KMS-11 (cell line): Measurements from ENCODE around the gene HIPK1.

Source experiments
- H2AFZ ChIP-seq: fragments of 200-600 bp; sonication (generic); 2 replicates; pipeline ENCODE4 v1.6.1; 2016; ENCODE audit warnings: antibody characterized with exemption, mixed run types, low read depth
- H3K27ac ChIP-seq: fragments of 200-600 bp; sonication (generic); 2 replicates; pipeline ENCODE4 v1.6.1; 2016; ENCODE audit warnings: mild to moderate bottlenecking, mixed run types
- H3K27me3 ChIP-seq: fragments of 200-600 bp; sonication (generic); 2 replicates; pipeline ENCODE4 v1.6.1; 2017; ENCODE audit warnings: mild to moderate bottlenecking, low read depth, mixed run types, moderate library complexity; ENCODE audit not compliant: insufficient read depth
- H3K36me3 ChIP-seq: fragments of 200-600 bp; sonication (generic); 2 replicates; pipeline ENCODE4 v1.6.1; 2017; ENCODE audit warnings: mild to moderate bottlenecking, mixed run types; ENCODE audit not compliant: insufficient read depth
- H3K4me1 ChIP-seq: fragments of 200-600 bp; sonication (generic); 2 replicates; pipeline ENCODE4 v1.6.1; 2016; ENCODE audit warnings: mild to moderate bottlenecking, low read depth, mixed run types; ENCODE audit not compliant: poor library complexity, severe bottlenecking
- H3K4me2 ChIP-seq: fragments of 200-600 bp; sonication (generic); 2 replicates; pipeline ENCODE4 v1.7.0; 2016; ENCODE audit warnings: mild to moderate bottlenecking, mixed run types
- H3K4me3 ChIP-seq: fragments of 200-600 bp; sonication (generic); IDR thresholded peaks from 2 replicates; pipeline ENCODE4 v1.6.1; 2017; ENCODE audit warnings: low read depth, low read length, mixed read lengths; ENCODE audit not compliant: insufficient read depth
- H3K79me2 ChIP-seq: fragments of 200-600 bp; sonication (generic); 2 replicates; pipeline ENCODE4 v1.6.1; 2016; ENCODE audit warnings: low read depth, mixed run types; ENCODE audit not compliant: insufficient read depth
- H3K9ac ChIP-seq: fragments of 200-600 bp; sonication (generic); 2 replicates; pipeline ENCODE4 v1.6.1; 2016; ENCODE audit warnings: mild to moderate bottlenecking, mixed run types
- H4K20me1 ChIP-seq: fragments of 200-600 bp; sonication (generic); 2 replicates; pipeline ENCODE4 v1.6.1; 2016; ENCODE audit warnings: mild to moderate bottlenecking, mixed run types; ENCODE audit not compliant: insufficient read depth
- TF ChIP-seq, protein P1 (sequence below): fragments of 200-600 bp; sonication (generic); conservative IDR thresholded peaks from 2 replicates; pipeline ENCODE4 v1.6.1; 2017; ENCODE audit warnings: low read depth, mild to moderate bottlenecking, antibody characterized with exemption, low read length, moderate library complexity, mixed read lengths

HIPK1 gene

DNA sequence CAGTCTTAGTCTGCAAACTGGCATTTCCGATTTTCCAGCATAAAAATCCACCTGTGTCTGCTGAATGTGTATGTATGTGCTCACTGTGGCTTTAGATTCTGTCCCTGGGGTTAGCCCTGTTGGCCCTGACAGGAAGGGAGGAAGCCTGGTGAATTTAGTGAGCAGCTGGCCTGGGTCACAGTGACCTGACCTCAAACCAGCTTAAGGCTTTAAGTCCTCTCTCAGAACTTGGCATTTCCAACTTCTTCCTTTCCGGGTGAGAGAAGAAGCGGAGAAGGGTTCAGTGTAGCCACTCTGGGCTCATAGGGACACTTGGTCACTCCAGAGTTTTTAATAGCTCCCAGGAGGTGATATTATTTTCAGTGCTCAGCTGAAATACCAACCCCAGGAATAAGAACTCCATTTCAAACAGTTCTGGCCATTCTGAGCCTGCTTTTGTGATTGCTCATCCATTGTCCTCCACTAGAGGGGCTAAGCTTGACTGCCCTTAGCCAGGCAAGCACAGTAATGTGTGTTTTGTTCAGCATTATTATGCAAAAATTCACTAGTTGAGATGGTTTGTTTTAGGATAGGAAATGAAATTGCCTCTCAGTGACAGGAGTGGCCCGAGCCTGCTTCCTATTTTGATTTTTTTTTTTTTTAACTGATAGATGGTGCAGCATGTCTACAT, 47.6 kb downstream of the HIPK1 start:
- H3K36me3 ChIP-seq = no peaks in the 10 kb centered on the region
- peaks cover 44% of the 10 kb centered on the region for H3K4me1 ChIP-seq
- peak overlapping the region; percentile 44; the same call in 1 of the 2 replicates for H3K27ac ChIP-seq
- no peaks in the 10 kb centered on the region for H3K27me3 ChIP-seq
- H3K79me2 ChIP-seq = no peaks in the 10 kb centered on the region
- no peaks in the 10 kb centered on the region for H4K20me1 ChIP-seq
- H2AFZ ChIP-seq = no peak overlapping the region
- peak overlapping the region; percentile 22; the same call in 1 of the 2 replicates for H3K4me2 ChIP-seq
- no peak overlapping the region for H3K9ac ChIP-seq
- H3K4me3 ChIP-seq = no peak overlapping the region
- TF ChIP-seq, protein P1, sequence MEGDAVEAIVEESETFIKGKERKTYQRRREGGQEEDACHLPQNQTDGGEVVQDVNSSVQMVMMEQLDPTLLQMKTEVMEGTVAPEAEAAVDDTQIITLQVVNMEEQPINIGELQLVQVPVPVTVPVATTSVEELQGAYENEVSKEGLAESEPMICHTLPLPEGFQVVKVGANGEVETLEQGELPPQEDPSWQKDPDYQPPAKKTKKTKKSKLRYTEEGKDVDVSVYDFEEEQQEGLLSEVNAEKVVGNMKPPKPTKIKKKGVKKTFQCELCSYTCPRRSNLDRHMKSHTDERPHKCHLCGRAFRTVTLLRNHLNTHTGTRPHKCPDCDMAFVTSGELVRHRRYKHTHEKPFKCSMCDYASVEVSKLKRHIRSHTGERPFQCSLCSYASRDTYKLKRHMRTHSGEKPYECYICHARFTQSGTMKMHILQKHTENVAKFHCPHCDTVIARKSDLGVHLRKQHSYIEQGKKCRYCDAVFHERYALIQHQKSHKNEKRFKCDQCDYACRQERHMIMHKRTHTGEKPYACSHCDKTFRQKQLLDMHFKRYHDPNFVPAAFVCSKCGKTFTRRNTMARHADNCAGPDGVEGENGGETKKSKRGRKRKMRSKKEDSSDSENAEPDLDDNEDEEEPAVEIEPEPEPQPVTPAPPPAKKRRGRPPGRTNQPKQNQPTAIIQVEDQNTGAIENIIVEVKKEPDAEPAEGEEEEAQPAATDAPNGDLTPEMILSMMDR = peak; percentile 54

DNA sequence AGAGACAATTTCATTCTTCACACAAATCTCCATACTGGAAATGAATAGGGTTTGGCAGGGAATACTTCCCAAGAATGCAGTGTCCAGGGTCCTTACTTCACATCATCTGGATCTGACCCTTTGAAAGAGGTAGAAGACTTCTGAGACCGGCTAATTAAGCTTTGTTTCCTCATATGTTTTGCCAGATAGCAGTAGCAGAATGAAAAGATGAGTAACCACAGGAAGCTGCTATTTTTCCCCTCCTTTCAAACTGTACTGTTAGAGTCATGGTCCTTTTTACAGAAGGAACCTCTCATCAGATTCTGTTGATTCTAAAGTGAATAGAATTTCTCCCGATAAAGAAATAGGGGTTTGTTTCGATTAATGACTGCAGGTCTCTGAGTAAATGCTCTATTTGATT, 48.8 kb downstream of the HIPK1 start:
- Histone ChIP-seq H3K27ac (no peak overlapping the region), H3K4me1 (peaks cover 44% of the 10 kb centered on the region), H3K9ac (no peak overlapping the region), H3K4me2 (no peak overlapping the region), H3K27me3 (no peaks in the 10 kb centered on the region), H4K20me1 (no peaks in the 10 kb centered on the region), H3K79me2 (no peaks in the 10 kb centered on the region), H3K36me3 (no peaks in the 10 kb centered on the region), H3K4me3 (no peak overlapping the region), H2AFZ (no peak overlapping the region)
- TF ChIP-seq, protein P1 = no peak

DNA sequence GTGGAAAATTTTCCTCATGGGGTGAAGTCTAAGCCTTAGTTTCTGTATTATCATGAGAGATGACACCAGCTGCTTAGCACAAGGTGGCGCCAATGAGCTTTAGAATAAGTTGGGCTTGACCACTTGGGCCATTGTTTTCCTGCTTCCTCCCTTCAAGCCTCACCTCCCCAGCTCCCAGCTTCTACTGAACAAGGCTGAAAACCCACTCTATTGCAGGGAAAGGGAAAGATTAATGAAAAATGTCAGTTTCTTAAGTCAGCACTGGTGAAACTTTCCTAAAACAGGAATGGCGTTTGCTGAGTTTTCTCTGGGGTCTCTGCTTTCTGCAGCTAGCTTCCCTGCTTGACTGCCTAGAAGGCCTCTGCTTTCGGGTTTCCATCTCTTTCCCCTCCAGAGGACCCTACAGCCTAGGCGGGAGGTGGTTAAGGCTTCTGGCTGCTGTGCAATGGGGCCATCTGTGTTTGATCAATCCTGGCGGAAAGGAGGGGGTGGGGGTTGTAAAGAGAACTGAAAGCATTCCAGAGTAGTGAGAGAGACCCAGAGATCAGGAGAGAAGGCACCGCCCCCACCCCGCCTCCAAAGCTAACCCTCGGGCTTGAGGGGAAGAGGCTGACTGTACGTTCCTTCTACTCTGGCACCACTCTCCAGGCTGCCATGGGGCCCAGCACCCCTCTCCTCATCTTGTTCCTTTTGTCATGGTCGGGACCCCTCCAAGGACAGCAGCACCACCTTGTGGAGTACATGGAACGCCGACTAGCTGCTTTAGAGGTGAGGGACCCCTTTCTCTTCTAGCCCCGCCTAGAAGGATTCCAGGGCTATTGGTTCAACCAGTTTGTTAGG, 50.0 kb downstream of the HIPK1 start, which contains the start of gene OLFML3:
OLFML3 (plus strand) TSS at position 612 of the 840 bp plus-strand sequence; CDS start at position 655, 43 bp downstream.
- no peak within 1 kb of the TSS for H3K9ac ChIP-seq

DNA sequence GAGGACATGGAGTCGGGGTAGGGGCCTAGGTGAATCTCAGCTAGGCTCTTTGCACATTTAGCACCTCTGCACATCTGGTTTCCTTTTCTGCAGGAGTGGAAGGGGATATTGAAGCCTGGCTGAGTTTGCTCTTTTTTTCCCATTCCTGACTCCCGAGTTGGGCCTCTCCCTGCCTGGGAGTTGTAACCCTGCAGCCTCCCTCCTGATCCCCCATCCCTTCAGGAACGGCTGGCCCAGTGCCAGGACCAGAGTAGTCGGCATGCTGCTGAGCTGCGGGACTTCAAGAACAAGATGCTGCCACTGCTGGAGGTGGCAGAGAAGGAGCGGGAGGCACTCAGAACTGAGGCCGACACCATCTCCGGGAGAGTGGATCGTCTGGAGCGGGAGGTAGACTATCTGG, 51.0 kb downstream of the HIPK1 start:
- H3K79me2 ChIP-seq = no peaks in the 10 kb centered on the region
- H3K4me2 ChIP-seq = no peak overlapping the region
- H2AFZ ChIP-seq = no peak overlapping the region
- no peaks in the 10 kb centered on the region for H3K27me3 ChIP-seq
- no peaks in the 10 kb centered on the region for H3K36me3 ChIP-seq
- peaks cover 25% of the 10 kb centered on the region for H3K4me1 ChIP-seq
- H4K20me1 ChIP-seq = no peaks in the 10 kb centered on the region
- TF ChIP-seq, protein P1 = no peak
- H3K27ac ChIP-seq = no peak overlapping the region
- no peak overlapping the region for H3K9ac ChIP-seq
- H3K4me3 ChIP-seq = no peak overlapping the region

More for the DNA sequence above, 50.0 kb downstream of the HIPK1 start, which contains the start of gene OLFML3:
- Histone ChIP-seq H3K79me2 (no peaks in the 10 kb centered on the region), H3K4me1 (peaks cover 35% of the 10 kb centered on the region), H3K4me2 (no peak within 1 kb of the TSS), H3K27ac (no peak within 1 kb of the TSS), H3K4me3 (no peak within 1 kb of the TSS), H4K20me1 (no peaks in the 10 kb centered on the region), H3K27me3 (no peaks in the 10 kb centered on the region), H2AFZ (no peak within 1 kb of the TSS), H3K36me3 (no peaks in the 10 kb centered on the region)
- TF ChIP-seq, protein P1 = peak; percentile 81
